Activated CD4-positive, alpha-beta T cell treated with anti-CD3 and anti-CD28 coated beads, Interleukin-2, amount 50 U/mL, for 24 hours (primary cell): Measurements from ENCODE around the gene RBP3.
"Not testable (repeated sequence)": the region's sequence is repeated elsewhere in the genome, so short reads cannot be mapped to it uniquely, and the experiment has no call there.

Experiments used
- DNase-seq, 2 donors: peaks; one replicate each; pipeline ENCODE4 v3.0.0-alpha.2; 2020; ENCODE audit warnings: low read depth in 1 of 2, low spot score in 1 of 2

Gene RBP3

DNA sequence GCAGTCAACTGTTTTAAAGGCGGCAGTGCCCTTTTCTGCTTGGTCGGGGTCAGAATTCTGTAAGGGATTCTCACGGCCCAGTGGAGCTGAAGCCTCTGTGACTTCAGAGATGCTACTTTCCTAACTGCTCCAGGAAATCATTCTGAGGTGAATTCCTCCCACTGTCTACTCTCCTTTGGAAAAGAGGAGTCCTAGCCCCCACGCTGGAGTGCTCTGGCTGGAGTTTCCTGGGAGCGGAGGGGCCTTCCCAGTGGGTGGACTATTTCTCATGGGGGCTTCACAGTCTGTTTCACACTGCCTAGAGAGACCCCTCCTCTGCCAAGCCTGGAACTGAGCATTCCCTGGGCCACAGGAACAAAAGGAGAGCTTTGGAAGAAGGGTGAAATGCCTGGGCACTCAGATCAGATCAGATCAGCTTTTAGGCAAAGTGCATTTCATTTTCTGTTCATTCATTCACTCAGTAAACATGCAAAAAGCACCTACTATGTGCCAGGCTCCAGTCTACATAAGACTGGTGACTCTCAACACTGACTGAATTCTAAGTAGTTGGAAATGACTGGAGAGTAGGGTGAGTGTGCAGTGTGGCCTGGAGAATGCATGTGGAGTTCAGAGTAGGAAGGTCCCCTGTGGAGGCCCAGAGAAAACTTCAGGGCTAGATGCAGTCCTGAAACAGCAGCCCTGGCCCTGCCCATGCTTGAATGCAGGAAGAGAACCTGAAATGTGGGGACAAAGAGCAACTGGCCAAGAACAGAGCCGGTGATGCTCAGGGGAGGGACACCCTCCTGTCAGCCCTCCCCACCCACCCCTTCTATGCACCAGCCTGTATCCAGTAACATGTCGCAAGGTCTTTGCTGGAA lies 23.7 kb downstream of the RBP3 start:
- no peak for DNase-seq

DNA sequence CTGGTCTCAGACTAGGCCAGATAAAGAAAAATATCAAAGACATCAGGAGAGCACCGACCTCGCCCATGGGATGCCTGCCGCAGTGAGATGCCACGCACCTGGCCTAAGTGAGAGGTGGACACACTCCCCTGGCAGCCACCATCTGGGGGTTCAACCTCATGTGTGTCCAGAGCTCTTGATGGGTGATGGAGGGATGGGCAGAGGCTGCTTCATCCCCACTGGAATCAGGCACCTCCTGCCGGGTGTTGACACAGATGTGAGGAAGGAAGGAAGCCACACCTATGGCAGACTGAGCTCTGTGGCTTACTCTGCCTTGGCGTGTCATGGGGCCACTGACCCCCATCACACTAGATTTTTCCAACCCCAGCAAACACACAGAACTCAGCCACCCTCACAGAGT lies 24.6 kb downstream of the RBP3 start:
- DNase-seq: no peak

DNA sequence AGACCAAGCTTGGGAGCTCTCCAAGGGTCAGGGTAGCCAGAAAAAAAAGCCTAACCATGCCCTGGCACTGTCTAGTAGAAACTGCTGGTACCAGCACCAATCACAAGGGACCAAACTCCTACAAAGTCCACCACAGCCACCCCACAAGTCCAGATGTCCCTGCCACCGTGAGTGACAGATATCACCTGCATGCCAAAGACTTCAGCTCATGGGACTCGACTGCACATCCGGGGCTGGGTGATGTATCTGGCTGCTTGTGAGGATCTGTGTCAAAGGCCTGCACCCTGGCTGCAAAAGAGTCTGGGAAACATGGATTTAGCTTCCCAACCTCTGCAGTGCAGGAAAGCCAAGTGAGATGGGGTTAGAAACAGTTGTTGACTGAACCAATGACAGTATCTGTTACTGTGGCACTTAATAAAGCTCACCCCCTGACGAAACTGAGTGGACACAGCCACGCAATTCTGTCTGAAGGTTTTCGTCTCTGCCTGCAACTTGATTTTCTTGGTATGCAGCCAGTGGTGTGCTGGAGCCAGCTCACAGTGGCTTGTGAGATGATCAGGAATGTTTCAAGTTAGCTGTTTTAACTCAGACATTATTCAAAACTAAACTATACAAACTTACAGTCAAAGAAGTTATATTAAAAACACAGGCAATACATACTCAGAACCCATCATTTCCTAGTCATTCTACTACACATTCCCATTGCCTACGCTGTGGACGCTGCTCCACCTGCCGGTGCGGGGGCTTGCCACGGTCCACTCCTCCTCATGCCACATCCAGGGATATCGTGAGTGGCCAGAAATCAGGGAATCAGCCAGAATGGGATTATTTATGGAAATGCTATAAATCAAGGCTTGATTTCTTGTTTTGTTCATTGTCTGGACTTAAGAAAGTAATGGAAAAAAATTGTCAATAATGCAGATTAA lies 26.7 kb downstream of the RBP3 start:
- no peak for DNase-seq

DNA sequence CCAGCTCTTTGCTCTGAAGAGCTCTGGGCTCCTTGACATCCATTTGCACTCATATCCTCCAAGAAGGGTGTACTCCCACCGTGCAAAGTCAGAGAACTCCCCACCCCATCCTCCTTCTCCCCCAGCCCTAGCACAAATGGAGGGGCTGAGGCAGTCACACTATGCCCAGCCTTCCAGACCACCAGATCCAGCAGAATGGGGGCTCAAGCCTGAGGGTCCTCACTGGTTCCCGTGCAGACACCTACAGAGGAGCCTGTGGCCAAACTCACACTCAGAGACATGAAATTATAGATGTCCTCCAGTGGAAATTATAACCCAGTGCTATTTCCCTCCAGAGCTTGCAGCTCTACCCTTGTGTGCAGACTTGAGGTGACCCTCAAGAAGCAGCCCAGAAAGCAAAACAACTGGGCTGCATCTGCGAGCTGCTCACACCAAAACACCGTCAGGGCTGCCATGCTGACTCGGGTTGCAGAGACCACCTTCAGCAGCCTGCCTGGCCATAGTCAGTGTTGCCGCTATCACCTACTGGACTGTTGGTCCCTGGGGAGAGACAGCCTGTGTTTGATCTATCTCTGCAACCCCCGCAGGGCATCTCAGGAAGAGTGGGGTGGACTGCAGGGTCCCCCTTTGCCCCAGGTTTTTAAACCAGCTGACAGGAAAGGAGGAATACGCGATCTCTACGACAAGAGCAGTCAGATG lies 28.5 kb downstream of the RBP3 start:
- DNase-seq: no peak

DNA sequence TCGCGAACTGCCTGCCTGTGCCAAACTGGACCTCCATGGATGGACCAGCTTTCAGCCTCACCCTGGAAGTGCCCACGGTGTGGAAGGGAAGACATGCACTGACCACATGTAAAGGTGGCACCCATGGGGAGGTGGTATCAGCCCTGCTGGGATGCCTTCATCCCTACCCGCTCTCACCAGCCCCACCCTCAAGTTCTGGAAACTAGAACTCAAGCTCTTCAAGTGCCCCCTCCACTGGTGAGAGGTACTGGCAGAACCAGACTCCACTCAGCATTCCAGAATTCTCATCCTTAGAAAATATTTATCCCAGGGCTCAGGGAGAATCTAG lies 30.0 kb downstream of the RBP3 start:
- no peak for DNase-seq

DNA sequence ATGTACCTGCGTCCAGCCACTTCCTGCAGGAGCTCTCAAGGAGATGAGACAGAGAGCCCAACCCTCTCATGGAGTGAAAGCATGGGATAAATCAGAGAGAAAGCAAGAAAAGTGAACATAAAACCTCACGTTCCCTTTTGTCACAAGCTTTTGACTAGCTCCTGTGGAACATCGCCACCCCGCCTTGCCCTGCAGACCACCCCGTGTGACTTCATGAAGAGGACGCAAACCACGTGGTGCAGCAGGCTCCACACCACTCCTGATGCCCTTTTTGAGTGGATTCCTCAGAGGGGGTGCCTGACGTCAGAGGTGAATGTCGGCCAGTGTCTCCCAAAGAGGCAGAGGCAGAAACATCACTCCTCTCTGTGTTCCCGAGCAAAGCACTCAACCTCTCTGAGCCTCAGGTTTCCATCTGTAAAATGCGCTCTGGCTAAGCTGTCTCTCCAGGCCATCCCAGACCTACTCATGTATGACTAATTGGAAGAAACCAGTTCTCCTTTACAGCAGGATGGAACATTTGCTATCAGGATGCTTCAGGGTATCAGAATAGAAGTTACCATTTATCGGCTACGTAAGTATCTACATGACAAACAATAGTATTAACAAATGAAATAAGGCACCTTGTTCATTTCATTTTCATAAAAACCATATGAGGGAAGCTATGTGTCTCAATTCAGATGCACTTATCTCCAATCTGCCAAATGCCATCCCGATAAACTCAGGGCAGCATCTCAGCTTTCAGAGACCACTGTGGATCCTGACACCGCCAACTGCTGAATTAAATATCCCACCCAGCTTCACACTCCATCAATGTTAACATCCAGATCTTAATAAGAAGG lies 30.7 kb downstream of the RBP3 start:
- DNase-seq: no peak

DNA sequence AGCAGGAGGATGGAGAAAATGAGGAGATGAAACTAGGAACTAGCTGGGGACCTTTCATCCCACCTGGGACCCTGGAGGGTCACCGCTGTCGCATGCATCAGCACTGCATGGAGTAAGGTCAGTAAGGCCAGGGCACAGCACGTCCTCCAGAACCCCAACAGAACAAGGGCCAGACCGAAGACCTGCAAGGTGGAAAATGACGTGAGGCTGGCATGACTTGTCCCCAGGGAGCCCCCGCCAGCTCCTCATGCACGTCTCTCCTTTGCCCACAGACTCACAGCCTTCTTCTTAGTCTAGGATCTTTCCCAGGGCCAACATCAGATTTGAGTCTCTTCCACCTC lies 31.3 kb downstream of the RBP3 start:
- no peak for DNase-seq

DNA sequence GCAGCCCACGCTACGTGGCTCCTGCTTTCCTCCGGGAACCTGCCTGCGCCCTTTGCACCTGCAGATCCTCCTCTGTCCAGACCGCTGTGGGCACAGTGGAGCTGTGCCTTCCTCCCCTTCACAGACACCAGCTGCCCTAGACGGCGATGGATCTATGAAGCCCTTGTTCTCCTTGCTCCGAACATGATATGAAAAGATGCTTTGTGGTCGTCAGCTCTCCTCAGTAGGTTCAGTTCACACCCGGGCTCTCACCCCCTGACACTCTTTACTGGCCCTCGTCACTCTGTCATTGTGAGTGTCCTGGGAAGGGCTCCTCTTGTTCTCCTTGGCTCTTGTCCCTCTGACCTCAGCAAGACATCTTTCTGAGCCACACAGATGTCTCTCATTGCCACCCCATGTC lies 31.7 kb downstream of the RBP3 start:
- DNase-seq: no peak

DNA sequence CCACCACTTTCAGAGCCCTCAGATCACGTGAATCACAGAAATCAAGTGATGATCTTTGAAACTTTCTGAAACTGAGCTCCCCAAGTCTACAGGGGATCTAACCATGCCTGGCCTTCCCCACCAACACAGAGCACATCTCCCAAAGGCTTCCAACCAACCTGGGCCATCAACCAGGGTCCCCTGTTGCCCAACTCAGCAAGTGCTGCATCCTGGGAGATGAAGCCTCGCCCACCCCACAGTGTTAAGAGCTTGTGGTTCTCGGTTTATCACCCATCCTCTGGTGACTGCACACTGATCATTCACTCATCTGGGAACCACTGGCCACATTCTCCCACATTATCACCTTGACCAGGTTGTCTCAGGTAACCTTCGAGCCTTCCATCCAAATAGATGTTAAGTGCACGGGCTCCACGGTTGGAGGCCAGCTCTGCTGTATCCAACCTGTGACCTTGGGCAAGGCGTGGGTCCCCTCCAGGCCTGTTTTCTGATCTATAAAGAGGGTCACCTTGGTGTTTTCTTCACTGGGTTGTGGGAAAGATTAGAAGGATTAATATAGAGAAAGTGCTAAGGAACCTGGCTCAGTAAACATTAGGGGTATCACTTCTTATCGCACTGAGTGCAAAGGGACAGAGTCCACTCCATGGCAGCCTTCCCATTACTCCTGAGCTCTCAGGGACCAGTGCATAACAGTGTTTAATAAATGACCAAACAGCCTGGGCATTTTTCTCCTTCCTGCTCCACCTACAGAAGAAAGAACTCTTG lies 32.4 kb downstream of the RBP3 start:
- DNase-seq: no peak

DNA sequence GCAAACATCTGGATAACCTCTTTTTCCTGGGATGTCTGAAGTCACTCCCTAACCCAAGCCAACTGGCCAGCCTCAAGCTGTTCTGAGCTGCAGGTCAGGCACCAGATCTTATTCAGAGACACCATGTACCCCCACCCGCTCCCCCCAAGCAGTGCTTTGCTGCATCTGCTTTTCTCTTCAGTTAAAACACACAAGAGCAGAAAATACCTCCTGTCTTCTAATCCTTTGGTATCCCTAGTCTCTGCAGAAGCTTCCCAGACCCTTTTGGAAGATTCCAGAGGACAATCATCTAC lies 32.9 kb downstream of the RBP3 start:
- DNase-seq: no peak

DNA sequence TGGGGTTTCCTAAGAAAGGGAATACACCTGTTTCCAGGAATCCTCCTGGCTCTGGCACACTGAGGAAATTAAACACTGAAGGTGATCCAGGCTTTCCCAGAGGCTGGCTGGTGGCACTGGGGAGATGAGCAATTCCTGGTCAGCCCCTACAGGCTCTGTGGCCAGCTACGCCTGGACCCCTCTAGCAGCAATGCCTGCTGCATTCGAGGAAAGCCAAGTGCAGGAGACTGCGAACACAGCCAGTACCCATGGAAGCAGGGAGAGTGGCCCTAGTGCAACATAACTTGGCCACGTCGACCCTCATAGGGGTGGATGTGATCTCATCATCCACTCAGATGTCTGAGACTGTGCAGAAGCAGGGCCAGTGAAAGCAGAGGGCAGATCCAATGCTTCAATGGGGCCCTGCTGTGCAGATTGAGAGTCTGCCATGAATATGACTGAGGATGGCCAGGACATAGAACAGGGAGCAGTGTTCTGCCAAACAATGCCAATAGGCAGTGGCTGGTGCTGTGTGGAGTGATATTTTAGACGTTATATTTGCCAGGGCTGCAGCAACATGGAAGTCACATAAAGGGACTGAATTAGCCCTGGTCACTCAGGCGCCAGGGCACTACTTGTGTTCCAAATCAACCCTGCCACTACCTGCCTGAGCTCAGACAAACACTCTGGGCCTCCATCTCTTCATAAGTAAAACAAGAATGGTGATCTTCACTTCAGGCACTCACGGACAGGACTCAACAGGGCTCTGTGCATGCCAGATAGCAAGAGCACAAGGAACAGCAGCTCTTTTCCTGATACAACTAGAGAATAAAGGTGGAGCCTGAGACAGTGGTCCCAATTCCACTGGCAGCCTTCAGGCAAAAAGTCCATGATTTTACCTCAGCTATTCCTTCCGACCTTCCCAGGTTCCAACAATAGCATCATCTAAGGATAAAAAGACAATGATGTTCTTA lies 33.5 kb downstream of the RBP3 start:
- no peak for DNase-seq

DNA sequence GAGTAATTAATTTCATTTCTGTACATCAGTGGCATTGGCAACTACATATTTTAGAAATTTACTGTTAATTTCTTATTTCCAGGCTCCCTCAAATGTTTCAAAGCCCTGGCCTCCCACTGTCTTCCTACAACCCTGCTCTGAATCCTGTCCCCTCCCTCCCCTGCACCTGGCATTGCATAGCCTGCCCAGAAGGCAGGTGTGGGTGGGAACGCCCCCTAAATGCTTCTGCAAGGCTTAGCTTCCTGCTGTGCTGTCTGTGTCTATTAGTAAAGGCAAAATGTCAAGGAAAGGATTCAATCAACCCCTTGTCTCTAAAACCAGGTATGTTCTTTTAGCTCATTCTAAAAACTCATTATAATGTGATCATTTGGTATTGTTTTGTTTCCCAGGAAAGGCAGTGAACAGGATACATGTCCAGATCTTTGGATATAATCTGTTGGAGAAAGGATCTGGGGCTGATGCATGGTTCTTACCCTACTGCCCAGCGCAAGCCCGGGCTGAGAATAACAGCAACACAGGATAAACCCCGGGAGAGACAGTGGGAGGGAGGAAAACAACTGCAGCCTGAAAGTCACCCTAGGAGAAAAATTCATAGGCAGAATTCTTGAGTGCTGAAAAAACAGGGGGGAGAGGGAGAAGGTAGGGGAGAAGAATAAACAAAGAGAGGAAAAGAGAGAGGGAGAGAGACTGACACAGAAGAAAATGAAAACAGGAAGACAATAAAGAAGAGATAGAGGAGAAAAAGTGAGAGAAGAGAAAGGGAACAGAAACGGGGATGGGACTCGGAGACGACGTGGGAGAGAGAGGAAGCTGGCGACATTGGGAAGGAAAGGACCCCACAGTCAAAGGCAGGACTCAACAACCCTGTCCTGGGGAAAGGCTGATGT lies 35.3 kb downstream of the RBP3 start:
- no peak for DNase-seq

DNA sequence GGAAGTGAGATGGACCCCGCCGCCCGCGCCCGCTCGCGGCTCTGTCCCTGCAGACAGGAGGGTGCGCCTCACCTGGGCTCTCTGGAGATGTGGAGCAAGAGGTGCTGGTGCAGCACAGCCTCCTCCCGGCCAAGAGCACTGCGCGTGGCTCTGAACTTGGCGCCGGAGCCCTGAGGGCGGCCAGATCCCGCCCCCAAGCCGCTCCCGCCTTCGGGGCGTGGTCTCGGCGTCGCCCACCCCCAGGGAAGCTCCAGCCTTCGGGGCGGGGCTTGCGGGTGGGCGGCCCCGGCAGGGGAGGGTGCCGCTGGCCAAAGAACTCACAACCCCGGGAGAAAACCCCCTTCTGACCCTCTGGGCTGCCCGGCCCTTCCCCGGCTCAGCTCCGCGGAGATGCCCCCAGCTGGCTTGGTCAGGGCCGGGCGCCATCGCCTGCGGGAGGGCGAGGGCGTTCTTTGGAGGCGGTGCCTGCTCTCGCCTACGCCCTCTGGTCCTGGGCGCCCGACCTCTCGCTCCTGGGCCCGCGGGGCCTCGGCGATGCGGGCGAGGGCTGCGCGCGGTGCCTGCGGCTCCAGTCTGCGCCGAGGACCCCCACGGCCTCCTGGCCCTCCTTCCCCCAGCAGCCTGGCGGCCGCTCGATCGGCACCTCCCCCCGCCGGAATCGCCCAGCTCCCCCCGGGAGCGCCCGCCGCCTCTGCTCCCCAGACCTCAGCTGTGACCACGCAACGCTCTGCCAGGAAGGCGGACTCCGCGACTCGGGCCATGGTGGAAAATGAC lies 36.2 kb downstream of the RBP3 start, which contains the start of gene ZNF488:
Gene ZNF488 (minus strand): TSS at position 146 of the 774 bp plus-strand sequence. CDS start 15,464 bp downstream, outside the sequence.
- peak; percentile 43 to 55 for DNase-seq

DNA sequence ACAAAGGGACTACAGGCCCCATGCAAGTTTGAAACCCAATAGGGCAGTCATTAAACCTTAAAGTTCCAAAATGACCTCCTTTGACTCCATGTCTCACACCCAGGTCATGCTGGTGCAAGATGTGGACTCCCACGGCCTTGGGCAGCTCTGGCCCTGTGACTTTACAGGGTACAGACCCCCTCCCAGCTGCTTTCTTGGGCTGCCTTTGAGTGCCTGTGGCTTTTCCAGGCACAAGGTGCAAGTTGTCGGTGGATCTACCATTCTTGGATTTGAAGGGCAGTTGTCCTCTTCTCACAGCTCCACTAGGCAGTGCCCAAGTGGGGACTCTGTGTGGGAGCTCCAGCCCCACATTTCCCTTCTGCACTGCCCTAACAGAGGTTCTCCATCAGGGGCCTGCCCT lies 37.9 kb downstream of the RBP3 start:
- DNase-seq: not testable (repeated sequence)

DNA sequence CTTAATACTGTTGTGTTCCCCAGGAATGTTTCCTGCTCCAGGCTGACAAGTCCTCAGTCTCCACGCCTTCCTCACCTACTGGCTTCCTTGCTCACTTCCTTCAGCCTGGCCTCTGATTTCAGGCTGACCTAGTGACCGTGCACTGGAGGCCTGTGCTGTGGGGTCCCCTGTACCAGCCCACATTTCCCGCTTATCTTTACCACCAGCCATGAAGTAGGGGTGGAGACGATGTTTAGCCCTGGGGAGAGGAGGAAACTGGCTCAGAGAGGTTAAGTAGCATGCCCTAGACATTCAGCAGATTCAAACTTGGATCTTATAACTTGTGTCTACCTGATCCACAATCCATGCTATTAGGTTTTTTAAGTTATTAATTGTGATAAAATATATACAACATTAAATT lies 40.7 kb downstream of the RBP3 start:
- DNase-seq: no peak

DNA sequence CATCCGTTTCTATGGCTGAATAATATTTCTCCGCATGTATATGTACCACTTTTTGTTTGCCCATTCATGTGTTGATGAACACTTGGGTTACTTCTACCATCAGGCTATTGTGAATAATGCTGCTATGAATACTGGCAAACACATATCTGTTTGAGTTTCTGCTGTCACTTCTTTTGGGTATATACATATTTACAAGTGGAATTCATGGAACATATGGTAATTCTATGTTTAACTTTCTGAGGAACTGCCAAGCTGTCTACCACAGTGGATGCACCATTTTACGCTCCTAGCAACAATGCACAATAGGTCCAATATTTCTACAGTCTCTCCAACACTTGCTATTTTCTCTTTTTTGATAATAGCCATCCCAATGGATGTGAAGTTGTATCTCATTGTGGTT lies 41.5 kb downstream of the RBP3 start:
- DNase-seq: no peak

DNA sequence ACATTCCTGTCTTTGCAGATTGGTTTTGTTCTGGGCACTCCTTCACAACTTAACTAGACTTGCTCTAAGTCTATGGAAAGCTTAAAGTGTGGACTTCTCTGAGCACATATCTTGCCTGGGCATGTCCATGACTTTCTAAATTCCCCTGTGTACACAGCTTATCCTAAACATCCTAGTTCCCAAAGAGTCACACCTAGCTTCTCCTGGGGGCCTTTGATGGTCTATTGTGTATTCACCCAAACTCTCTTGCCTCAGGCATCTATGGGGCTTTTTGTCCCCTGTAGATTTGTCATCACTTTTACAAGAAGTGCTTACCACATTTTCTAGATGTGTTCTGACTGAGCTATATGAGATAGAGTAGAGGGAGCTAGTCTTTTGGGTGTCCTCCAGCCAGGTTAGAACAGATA lies 48.2 kb downstream of the RBP3 start:
- DNase-seq: no peak
